Osteoblast (primary cell): ENCODE results near the gene OCSTAMP. TPM values are rescaled to one million over a fixed set of nuclear protein-coding genes. Genes with fewer than 3 reads are reported as not detected.

ENCODE experiments used
- DNase-seq: peaks from one replicate; pipeline ENCODE4 v3.0.0; 2011; ENCODE audit warnings: low spot score, mixed read lengths; ENCODE audit not compliant: insufficient read length; ENCODE audit errors: missing footprints
- H2AFZ ChIP-seq: 2 replicates; pipeline ENCODE4 v1.6.0; 2011; ENCODE audit warnings: mild to moderate bottlenecking, low read length
- H3K27ac ChIP-seq: 2 replicates; pipeline ENCODE4 v1.5.1; 2011; ENCODE audit warnings: mild to moderate bottlenecking, low read depth, low read length, moderate library complexity
- H3K27me3 ChIP-seq: 2 replicates; pipeline ENCODE4 v1.6.0; 2012; ENCODE audit warnings: mild to moderate bottlenecking, control low read depth, inconsistent platforms, low read length, moderate library complexity; ENCODE audit not compliant: insufficient read depth
- H3K36me3 ChIP-seq: 2 replicates; pipeline ENCODE4 v1.5.1; 2011; ENCODE audit warnings: mild to moderate bottlenecking, low read length, control low read depth, moderate library complexity; ENCODE audit not compliant: insufficient read depth
- H3K4me1 ChIP-seq: 2 replicates; pipeline ENCODE4 v1.5.1; 2011; ENCODE audit warnings: mild to moderate bottlenecking, low read length, control low read depth, moderate library complexity; ENCODE audit not compliant: insufficient read depth
- H3K4me2 ChIP-seq: 2 replicates; pipeline ENCODE4 v1.6.0; 2011; ENCODE audit warnings: mild to moderate bottlenecking, low read length; ENCODE audit not compliant: insufficient read depth
- H3K4me3 ChIP-seq: fragments of 200-600 bp; sonication (generic); 3 replicates; pipeline ENCODE4 v1.5.1; 2012; ENCODE audit warnings: mild to moderate bottlenecking, low read length, inconsistent platforms; ENCODE audit not compliant: insufficient read depth
- H3K79me2 ChIP-seq: 2 replicates; pipeline ENCODE4 v1.6.0; 2012; ENCODE audit warnings: mild to moderate bottlenecking, low read length, control low read depth, inconsistent platforms; ENCODE audit not compliant: insufficient read depth
- H3K9me3 ChIP-seq: 2 replicates; pipeline ENCODE4 v1.5.1; 2011; ENCODE audit warnings: low read depth, low read length, control low read depth
- H4K20me1 ChIP-seq: 2 replicates; pipeline ENCODE4 v1.6.0; 2012; ENCODE audit warnings: mild to moderate bottlenecking, low read length, control low read depth; ENCODE audit not compliant: insufficient read depth
- total RNA-seq: library from RNA; depleted of rRNA; stranded (reverse); fragments of >200 nt; gene quantifications from 2 replicates; pipeline ENCODE4 v1.2.3, GENCODE V29; 2012
- TF ChIP-seq, protein P1 (sequence below): IDR thresholded peaks from 2 replicates; pipeline ENCODE4 v1.5.1; 2011; ENCODE audit warnings: mild to moderate bottlenecking, low read depth, low read length, moderate library complexity; ENCODE audit errors: extremely low read depth

Gene OCSTAMP
- total RNA-seq, 1 donor, result not detected

DNA sequence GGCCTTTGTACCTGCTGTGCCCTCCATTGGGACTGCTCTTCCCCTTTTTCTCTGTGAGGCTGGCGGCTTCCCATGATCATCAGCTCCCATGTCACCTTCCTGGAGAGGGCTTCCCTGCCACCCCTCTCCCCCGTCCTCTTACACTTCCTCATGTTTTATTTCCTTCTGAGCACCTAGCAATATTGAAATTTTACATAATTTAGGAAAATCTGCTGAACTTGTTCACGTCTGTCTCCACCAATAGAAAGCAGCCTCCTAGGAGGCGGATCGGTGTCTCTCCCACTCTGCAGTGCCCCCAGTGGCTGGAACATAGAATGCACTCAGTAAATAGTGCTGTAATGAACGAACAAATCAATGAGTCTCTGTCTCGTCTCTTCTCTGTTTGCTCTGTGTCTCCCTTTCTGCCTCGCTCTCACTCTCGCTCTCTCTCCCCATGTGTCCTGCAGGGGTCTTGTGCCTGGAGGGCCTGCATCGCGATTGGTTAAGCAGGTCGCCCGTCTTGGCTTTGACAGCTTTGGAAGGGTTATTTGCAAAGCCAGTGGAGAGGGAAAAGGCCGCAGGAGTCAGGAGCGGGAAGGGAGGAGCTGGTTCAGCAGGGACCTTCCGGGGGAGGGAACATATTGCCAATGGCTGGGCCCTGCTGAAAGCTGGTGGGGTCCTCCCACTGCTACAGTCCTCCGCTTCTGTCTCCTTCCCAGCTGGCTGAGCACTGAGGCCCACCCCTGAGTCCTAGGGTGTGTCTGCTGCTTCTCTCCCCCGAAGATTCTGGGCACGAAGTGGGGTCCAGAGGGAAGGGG, 12.1 kb upstream of the OCSTAMP start:
- no peaks in the 10 kb centered on the region for H3K36me3 ChIP-seq

DNA sequence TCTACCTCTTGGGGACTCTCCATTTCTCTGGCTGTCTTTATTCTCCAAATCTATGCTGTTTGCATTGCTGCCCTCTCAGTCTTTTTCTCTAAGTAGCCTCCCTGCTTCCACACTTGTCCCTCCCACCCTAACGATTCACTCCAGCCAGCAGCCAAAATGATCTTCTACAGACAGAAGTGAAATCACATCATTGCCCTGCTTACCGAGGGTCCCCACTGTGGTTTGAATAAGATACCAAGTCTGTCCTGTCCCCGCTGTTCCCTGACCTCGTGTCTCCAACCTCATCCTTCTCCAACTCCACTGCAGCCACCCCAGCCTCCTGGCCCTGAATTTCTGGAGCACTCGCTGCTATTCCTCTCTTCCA, 11.5 kb upstream of the OCSTAMP start:
- no peaks in the 10 kb centered on the region for H3K9me3 ChIP-seq
- H2AFZ ChIP-seq, result peak overlapping the region; percentile 88
- no peaks in the 10 kb centered on the region for H3K27me3 ChIP-seq
- DNase-seq, result no peak
- H3K79me2 ChIP-seq, result no peaks in the 10 kb centered on the region
- peak overlapping the region; percentile 74 for H3K4me2 ChIP-seq
- peaks cover 20% of the 10 kb centered on the region for H3K4me1 ChIP-seq
- TF ChIP-seq, protein P1, sequence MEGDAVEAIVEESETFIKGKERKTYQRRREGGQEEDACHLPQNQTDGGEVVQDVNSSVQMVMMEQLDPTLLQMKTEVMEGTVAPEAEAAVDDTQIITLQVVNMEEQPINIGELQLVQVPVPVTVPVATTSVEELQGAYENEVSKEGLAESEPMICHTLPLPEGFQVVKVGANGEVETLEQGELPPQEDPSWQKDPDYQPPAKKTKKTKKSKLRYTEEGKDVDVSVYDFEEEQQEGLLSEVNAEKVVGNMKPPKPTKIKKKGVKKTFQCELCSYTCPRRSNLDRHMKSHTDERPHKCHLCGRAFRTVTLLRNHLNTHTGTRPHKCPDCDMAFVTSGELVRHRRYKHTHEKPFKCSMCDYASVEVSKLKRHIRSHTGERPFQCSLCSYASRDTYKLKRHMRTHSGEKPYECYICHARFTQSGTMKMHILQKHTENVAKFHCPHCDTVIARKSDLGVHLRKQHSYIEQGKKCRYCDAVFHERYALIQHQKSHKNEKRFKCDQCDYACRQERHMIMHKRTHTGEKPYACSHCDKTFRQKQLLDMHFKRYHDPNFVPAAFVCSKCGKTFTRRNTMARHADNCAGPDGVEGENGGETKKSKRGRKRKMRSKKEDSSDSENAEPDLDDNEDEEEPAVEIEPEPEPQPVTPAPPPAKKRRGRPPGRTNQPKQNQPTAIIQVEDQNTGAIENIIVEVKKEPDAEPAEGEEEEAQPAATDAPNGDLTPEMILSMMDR, result no peak
- H4K20me1 ChIP-seq, result no peaks in the 10 kb centered on the region
- H3K27ac ChIP-seq, result no peak overlapping the region
- no peaks in the 10 kb centered on the region for H3K36me3 ChIP-seq
- peak overlapping the region; percentile 51 for H3K4me3 ChIP-seq

More for the DNA sequence above, 12.1 kb upstream of the OCSTAMP start:
- TF ChIP-seq, protein P1, result peak; percentile 90
- Histone ChIP-seq H4K20me1 (no peaks in the 10 kb centered on the region), H3K79me2 (no peaks in the 10 kb centered on the region), H3K4me2 (peak overlapping the region; percentile 74), H3K4me1 (peaks cover 16% of the 10 kb centered on the region), H3K27ac (no peak overlapping the region), H3K4me3 (peak overlapping the region; percentile 51), H3K27me3 (no peaks in the 10 kb centered on the region), H3K9me3 (no peaks in the 10 kb centered on the region), H2AFZ (peak overlapping the region; percentile 88)
- peak; percentile 86 for DNase-seq

GRCh38 chr20:46559685-46560440, 9.4 kb upstream of the OCSTAMP start:
- no peak overlapping the region for H3K27ac ChIP-seq
- H3K27me3 ChIP-seq, result no peaks in the 10 kb centered on the region
- no peak overlapping the region for H3K4me3 ChIP-seq
- H3K4me2 ChIP-seq, result no peak overlapping the region
- no peak for DNase-seq
- no peaks in the 10 kb centered on the region for H3K36me3 ChIP-seq
- H3K79me2 ChIP-seq, result no peaks in the 10 kb centered on the region
- H2AFZ ChIP-seq, result no peak overlapping the region
- H4K20me1 ChIP-seq, result no peaks in the 10 kb centered on the region
- H3K4me1 ChIP-seq, result peaks cover 23% of the 10 kb centered on the region
- TF ChIP-seq, protein P1, result peak; percentile 8
- no peaks in the 10 kb centered on the region for H3K9me3 ChIP-seq

DNA sequence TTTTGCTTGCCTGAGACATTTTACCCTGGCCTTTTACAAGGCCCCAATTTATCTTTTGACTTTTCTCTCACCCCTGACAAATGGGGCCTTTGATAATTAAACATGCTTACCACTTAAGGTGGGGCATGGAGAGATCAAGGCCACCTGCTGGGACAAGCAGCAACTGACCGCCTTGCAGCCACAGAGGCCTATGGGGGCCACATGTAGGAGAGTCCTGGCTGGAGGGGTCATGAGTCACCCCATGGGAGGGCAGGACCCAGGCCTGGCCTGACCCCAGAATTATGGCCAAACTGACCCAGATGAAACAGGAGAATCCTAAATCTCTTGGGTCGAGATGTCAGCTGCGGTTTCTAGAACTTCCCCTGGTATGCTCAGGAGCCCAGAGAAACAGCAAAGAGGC, 8.5 kb upstream of the OCSTAMP start:
- H3K4me2 ChIP-seq, result peak overlapping the region; percentile 11
- no peak overlapping the region for H2AFZ ChIP-seq

More for the DNA sequence above, 8.5 kb upstream of the OCSTAMP start:
- TF ChIP-seq, protein P1, result no peak
- DNase-seq, result no peak
- Histone ChIP-seq H3K27ac (peak overlapping the region; percentile 20), H3K36me3 (no peaks in the 10 kb centered on the region), H3K9me3 (no peaks in the 10 kb centered on the region), H3K4me3 (no peak overlapping the region), H4K20me1 (no peaks in the 10 kb centered on the region), H3K4me1 (peaks cover 23% of the 10 kb centered on the region), H3K79me2 (no peaks in the 10 kb centered on the region), H3K27me3 (no peaks in the 10 kb centered on the region)
